ENCODE results near the gene CC2D2A. TPM values are rescaled to one million over a fixed set of nuclear protein-coding genes. Genes with fewer than 3 reads are reported as not detected.

CC2D2A gene
- not detected for total RNA-seq

DNA sequence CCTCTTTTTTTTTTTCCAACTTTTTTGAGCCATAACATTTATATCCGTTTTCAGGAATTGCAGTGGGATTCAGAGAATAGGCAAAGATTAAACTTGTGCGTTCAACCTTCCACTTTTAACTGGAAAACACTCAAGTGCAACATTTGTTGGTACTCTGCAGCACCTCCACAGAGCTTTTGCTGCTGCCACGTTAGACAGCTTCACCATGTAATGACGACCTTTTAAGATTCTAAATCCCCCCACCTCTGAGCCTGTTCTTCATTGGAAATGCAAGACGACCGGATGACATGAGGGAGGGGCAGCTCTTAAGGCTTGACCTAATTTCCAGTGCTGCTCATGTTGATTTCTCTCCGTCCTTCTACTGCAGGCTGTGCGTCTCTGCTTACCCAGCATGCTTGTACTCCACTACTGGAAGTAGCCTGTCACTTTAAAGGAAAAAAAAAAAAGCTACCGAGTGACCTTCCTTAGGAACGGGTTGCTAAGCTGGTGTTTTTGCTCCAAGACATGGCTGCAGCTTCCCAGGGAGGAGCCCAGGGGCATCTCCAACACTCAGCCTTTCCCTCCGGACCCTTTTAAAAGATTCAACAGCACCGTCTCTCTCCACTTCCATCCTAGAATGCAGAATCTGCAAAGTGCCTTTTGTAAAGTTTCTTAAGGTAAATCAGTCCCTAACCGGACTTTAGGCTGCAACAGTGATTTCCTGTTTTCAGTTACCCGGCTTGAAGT lies at the start of gene CC2D2A:
Gene CC2D2A, plus strand, starts transcription at position 481 of the 726 bp plus-strand sequence. CDS start 6,051 bp downstream, outside the sequence.
- peaks cover 4% of the 10 kb centered on the region for H3K27me3 Mint-ChIP-seq
- ChIA-PET CTCF (interaction anchor here (0.6 to 2.6 kb wide), 4 partner anchors 10 to 54 kb away, joined by 3 to 8 read pairs (median 6); no protein-coding TSS in a partner anchor), POLR2A (interaction anchor here (0.6 kb wide), 1 partner anchor 241 kb away, joined by 3 read pairs; no protein-coding TSS in a partner anchor)
- peaks cover 7% of the 10 kb centered on the region for H3K4me1 Mint-ChIP-seq
- no peak for DNase-seq
- H3K36me3 Mint-ChIP-seq (ENCODE audit: low read depth), result no peaks in the 10 kb centered on the region
- H3K9me3 Mint-ChIP-seq, result no peaks in the 10 kb centered on the region
- H3K27ac Mint-ChIP-seq, result no peak within 1 kb of the TSS
- no peak within 1 kb of the TSS for H3K4me3 Mint-ChIP-seq

- ChIA-PET CTCF (no interaction called here), POLR2A (no interaction called here)
- H3K36me3 Mint-ChIP-seq (ENCODE audit: low read depth), result no peaks in the 10 kb centered on the region
- H3K4me3 Mint-ChIP-seq, result no peak overlapping the region
- H3K27me3 Mint-ChIP-seq, result no peaks in the 10 kb centered on the region
- peaks cover 21% of the 10 kb centered on the region for H3K4me1 Mint-ChIP-seq
- no peak overlapping the region for H3K27ac Mint-ChIP-seq
- H3K9me3 Mint-ChIP-seq, result no peaks in the 10 kb centered on the region
- DNase-seq, result no peak
Measured at GRCh38 chr4:15420642-15421041, 49.0 kb upstream of the CC2D2A start.

GRCh38 chr4:15423285-15423711 lies 46.4 kb upstream of the CC2D2A start:
- H3K27me3 Mint-ChIP-seq, result no peaks in the 10 kb centered on the region
- H3K36me3 Mint-ChIP-seq (ENCODE audit: low read depth), result no peaks in the 10 kb centered on the region
- ChIA-PET POLR2A (no interaction called here), CTCF (no interaction called here)
- H3K4me3 Mint-ChIP-seq, result no peak overlapping the region
- H3K9me3 Mint-ChIP-seq, result no peaks in the 10 kb centered on the region
- H3K27ac Mint-ChIP-seq, result no peak overlapping the region
- no peak for DNase-seq
- H3K4me1 Mint-ChIP-seq, result peaks cover 26% of the 10 kb centered on the region

- no peak for DNase-seq
- ChIA-PET CTCF (interaction anchor here (0.6 to 1.5 kb wide), 2 partner anchors 30 to 196 kb away, joined by 3 read pairs; no protein-coding TSS in a partner anchor), POLR2A (interaction anchor here (0.6 kb wide), 1 partner anchor 31 kb away, joined by 4 read pairs; no protein-coding TSS in a partner anchor)
- Mint-ChIP-seq H3K4me1 (peaks cover 26% of the 10 kb centered on the region), H3K27me3 (no peaks in the 10 kb centered on the region), H3K36me3 (ENCODE audit: low read depth) (no peaks in the 10 kb centered on the region), H3K4me3 (no peak overlapping the region), H3K27ac (no peak overlapping the region), H3K9me3 (no peaks in the 10 kb centered on the region)
Measured at GRCh38 chr4:15425520-15425919, 44.2 kb upstream of the CC2D2A start.

- POLR2A ChIA-PET, result no interaction called here
- CTCF ChIA-PET, result interaction anchor here (0.6 kb wide), 1 partner anchor 13 kb away, joined by 3 read pairs; no protein-coding TSS in a partner anchor
- H3K4me3 Mint-ChIP-seq, result no peak overlapping the region
- peaks cover 4% of the 10 kb centered on the region for H3K9me3 Mint-ChIP-seq
- DNase-seq, result no peak
- H3K27ac Mint-ChIP-seq, result no peak overlapping the region
- no peaks in the 10 kb centered on the region for H3K36me3 Mint-ChIP-seq (ENCODE audit: low read depth)
- peaks cover 26% of the 10 kb centered on the region for H3K4me1 Mint-ChIP-seq
- H3K27me3 Mint-ChIP-seq, result no peaks in the 10 kb centered on the region
Measured at GRCh38 chr4:15427161-15427560, 42.5 kb upstream of the CC2D2A start.

DNA sequence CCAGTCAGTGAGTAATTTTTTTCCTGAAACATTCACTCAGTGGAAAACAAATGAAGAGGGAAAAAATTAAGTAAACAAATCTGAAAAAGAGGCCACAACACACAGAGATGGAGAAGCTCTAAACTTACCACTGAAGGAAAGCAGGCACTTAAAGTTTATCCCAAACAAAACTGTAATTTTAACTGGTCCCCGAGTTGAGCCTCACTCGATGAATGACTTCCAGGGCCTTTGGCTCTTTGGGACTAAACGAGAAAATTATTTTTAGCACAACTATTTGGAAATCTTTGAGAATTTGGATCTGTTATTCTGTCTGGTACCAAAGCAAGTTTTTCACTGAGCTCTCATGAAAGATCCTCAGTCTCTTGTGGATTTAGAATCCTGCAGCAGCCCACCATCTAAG lies 42.0 kb upstream of the CC2D2A start, which contains the start of gene C1QTNF7:
Gene C1QTNF7, plus strand, starts transcription at position 333 of the 400 bp plus-strand sequence. CDS start 7,711 bp downstream, outside the sequence.
- DNase-seq, result no peak
- H3K27ac Mint-ChIP-seq, result no peak within 1 kb of the TSS
- H3K36me3 Mint-ChIP-seq (ENCODE audit: low read depth), result no peaks in the 10 kb centered on the region
- no peaks in the 10 kb centered on the region for H3K27me3 Mint-ChIP-seq
- CTCF ChIA-PET, result no interaction called here
- POLR2A ChIA-PET, result no interaction called here
- H3K9me3 Mint-ChIP-seq, result peaks cover 4% of the 10 kb centered on the region
- H3K4me3 Mint-ChIP-seq, result no peak within 1 kb of the TSS
- H3K4me1 Mint-ChIP-seq, result peaks cover 26% of the 10 kb centered on the region

DNA sequence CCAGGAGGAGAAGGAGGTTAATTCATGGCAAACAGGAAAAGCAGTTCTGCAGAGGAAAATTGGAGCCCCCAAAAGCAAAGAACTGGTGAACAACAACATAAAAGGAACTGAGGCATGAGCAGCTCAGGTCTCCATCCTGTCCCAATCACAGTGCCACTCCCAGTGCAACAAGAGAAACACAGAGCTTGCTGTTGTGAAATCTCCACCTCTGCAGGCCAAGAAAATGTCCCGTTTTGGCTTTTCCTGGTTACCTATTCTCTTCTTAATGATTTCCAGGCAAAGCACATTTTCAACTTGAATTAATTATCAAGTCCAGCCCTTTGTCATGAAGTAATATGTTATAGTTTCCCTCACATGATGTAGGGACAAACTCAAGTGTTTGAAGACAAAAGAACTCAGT lies 41.1 kb upstream of the CC2D2A start:
- Mint-ChIP-seq H3K4me1 (peaks cover 24% of the 10 kb centered on the region), H3K27ac (no peak overlapping the region), H3K36me3 (ENCODE audit: low read depth) (no peaks in the 10 kb centered on the region), H3K4me3 (no peak overlapping the region), H3K27me3 (no peaks in the 10 kb centered on the region), H3K9me3 (peaks cover 4% of the 10 kb centered on the region)
- POLR2A ChIA-PET, result no interaction called here
- DNase-seq, result no peak
- CTCF ChIA-PET, result no interaction called here

- Mint-ChIP-seq H3K27ac (no peak overlapping the region), H3K4me3 (no peak overlapping the region), H3K4me1 (no peaks in the 10 kb centered on the region), H3K9me3 (peaks cover 4% of the 10 kb centered on the region), H3K27me3 (no peaks in the 10 kb centered on the region), H3K36me3 (ENCODE audit: low read depth) (no peaks in the 10 kb centered on the region)
- DNase-seq, result no peak
- CTCF ChIA-PET, result no interaction called here
- POLR2A ChIA-PET, result no interaction called here
Measured at GRCh38 chr4:15434091-15434490, 35.6 kb upstream of the CC2D2A start.

- Mint-ChIP-seq H3K4me1 (no peaks in the 10 kb centered on the region), H3K4me3 (no peak overlapping the region), H3K36me3 (ENCODE audit: low read depth) (no peaks in the 10 kb centered on the region), H3K9me3 (peaks cover 4% of the 10 kb centered on the region), H3K27me3 (no peaks in the 10 kb centered on the region), H3K27ac (no peak overlapping the region)
- CTCF ChIA-PET, result no interaction called here
- no peak for DNase-seq
- POLR2A ChIA-PET, result no interaction called here
Measured at GRCh38 chr4:15434676-15435075, 35.0 kb upstream of the CC2D2A start.

GRCh38 chr4:15436513-15436912 lies 33.2 kb upstream of the CC2D2A start:
- no peak overlapping the region for H3K27ac Mint-ChIP-seq
- no peaks in the 10 kb centered on the region for H3K27me3 Mint-ChIP-seq
- H3K4me1 Mint-ChIP-seq, result no peaks in the 10 kb centered on the region
- no peaks in the 10 kb centered on the region for H3K36me3 Mint-ChIP-seq (ENCODE audit: low read depth)
- H3K9me3 Mint-ChIP-seq, result peaks cover 4% of the 10 kb centered on the region
- no peak overlapping the region for H3K4me3 Mint-ChIP-seq
- POLR2A ChIA-PET, result no interaction called here
- DNase-seq, result no peak
- CTCF ChIA-PET, result no interaction called here

GRCh38 chr4:15438939-15439524 lies 30.6 kb upstream of the CC2D2A start:
- POLR2A ChIA-PET, result no interaction called here
- Mint-ChIP-seq H3K4me3 (no peak overlapping the region), H3K36me3 (ENCODE audit: low read depth) (no peaks in the 10 kb centered on the region), H3K27ac (no peak overlapping the region), H3K27me3 (no peaks in the 10 kb centered on the region), H3K9me3 (peaks cover 2% of the 10 kb centered on the region), H3K4me1 (no peaks in the 10 kb centered on the region)
- no peak for DNase-seq
- CTCF ChIA-PET, result no interaction called here

GRCh38 chr4:15443371-15444160 lies 26.1 kb upstream of the CC2D2A start:
- no peak overlapping the region for H3K4me3 Mint-ChIP-seq
- H3K4me1 Mint-ChIP-seq, result peaks cover 6% of the 10 kb centered on the region
- POLR2A ChIA-PET, result no interaction called here
- H3K27me3 Mint-ChIP-seq, result no peaks in the 10 kb centered on the region
- CTCF ChIA-PET, result no interaction called here
- peaks cover 8% of the 10 kb centered on the region for H3K9me3 Mint-ChIP-seq
- H3K27ac Mint-ChIP-seq, result no peak overlapping the region
- H3K36me3 Mint-ChIP-seq (ENCODE audit: low read depth), result no peaks in the 10 kb centered on the region
- no peak for DNase-seq

DNA sequence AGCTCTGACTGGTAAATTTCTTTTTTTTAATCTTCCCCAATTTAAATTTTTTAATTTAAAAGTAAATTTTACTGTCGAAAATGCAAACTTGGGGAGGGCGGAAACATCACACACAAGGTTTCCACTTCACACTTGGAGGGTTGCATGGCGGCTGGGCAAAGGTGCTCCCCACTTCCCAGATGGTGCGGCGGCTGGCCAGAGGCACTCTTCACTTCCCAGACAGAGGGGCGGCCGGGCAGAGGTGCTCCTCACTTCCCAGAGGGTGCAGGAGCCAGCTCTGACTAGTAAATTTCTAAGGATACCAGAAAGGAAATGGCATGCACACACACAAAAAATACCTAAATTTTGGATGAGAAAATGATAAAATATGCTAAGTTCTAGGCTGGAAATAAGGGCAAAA lies 25.4 kb upstream of the CC2D2A start:
- no peak for DNase-seq
- H3K27me3 Mint-ChIP-seq, result no peaks in the 10 kb centered on the region
- H3K36me3 Mint-ChIP-seq (ENCODE audit: low read depth), result no peaks in the 10 kb centered on the region
- peaks cover 6% of the 10 kb centered on the region for H3K4me1 Mint-ChIP-seq
- POLR2A ChIA-PET, result no interaction called here
- no peak overlapping the region for H3K4me3 Mint-ChIP-seq
- no peak overlapping the region for H3K27ac Mint-ChIP-seq
- peaks cover 8% of the 10 kb centered on the region for H3K9me3 Mint-ChIP-seq
- CTCF ChIA-PET, result interaction anchor here (0.6 kb wide), 1 partner anchor 48 kb away, joined by 3 read pairs; no protein-coding TSS in a partner anchor
